Tibial nerve (tissue), 4 donors: Measurements from ENCODE around the gene SUSD3. TPM values are rescaled to one million over a fixed set of nuclear protein-coding genes. Genes with fewer than 3 reads are reported as not detected.

Experiments
- DNase-seq, 2 donors: peaks; one replicate each; pipeline ENCODE4 v3.0.0-alpha.2; 2019; ENCODE audit warnings: low spot score in 2 of 2
- H3K27ac ChIP-seq, 4 donors: fragments of 200-600 bp; sonication (generic) in 3 of 4; one replicate each; pipeline ENCODE4 v1.5.1; 2017 to 2019; ENCODE audit warnings: mild to moderate bottlenecking in 1 of 4
- H3K27me3 ChIP-seq, 2 donors: fragments of 200-600 bp; sonication (generic) in 1 of 2; one replicate each; pipeline versions ENCODE4 v1.5.1 to v1.6.0; 2017 to 2019
- H3K36me3 ChIP-seq, 3 donors: fragments of 200-600 bp; sonication (generic); one replicate each; pipeline ENCODE4 v1.5.1; 2018 to 2019
- H3K4me1 ChIP-seq, 4 donors: fragments of 200-600 bp; sonication (generic) in 3 of 4; one replicate each; pipeline ENCODE4 v1.5.1; 2017 to 2019
- H3K4me3 ChIP-seq, 4 donors: fragments of 200-600 bp; sonication (generic) in 3 of 4; one replicate each; pipeline ENCODE4 v1.5.1; 2017 to 2019; ENCODE audit warnings: mild to moderate bottlenecking in 1 of 4, moderate library complexity in 1 of 4
- H3K9me3 ChIP-seq, 4 donors: fragments of 200-600 bp; sonication (generic) in 3 of 4; one replicate each; pipeline ENCODE4 v1.5.1; 2017 to 2019
- EP300 ChIP-seq, 2 donors: sonication (generic); formaldehyde crosslinking; IDR thresholded peaks; one replicate each; pipeline ENCODE4 v1.6.1; 2017; ENCODE audit warnings: antibody characterized with exemption in 2 of 2, mild to moderate bottlenecking in 1 of 2
- POLR2A ChIP-seq, 2 donors: fragments of 450-650 bp; IDR thresholded peaks; one replicate each; pipeline ENCODE4 v1.6.1; 2017; ENCODE audit warnings: antibody characterized with exemption in 2 of 2, mild to moderate bottlenecking in 2 of 2, moderate library complexity in 2 of 2
- WGBS, 2 donors: methylation state at CpG; one replicate each; pipeline ENCODE4 v1.1.5; 2018; 5-methylcytosine and 5-hydroxymethylcytosine counted together
- total RNA-seq, 4 donors: library from RNA; depleted of rRNA; stranded (reverse); fragments of >200 nt; gene quantifications; one replicate each; pipeline ENCODE4 v1.1.0, GENCODE V29; 2016
- TF ChIP-seq, protein P1 (sequence below), 5 experiments: fragments of 200-600 bp in 3 of 5; fragments of 450-650 bp in 2 of 5; sonication (generic) in 3 of 5; IDR thresholded peaks; one replicate each; pipeline ENCODE4 v1.5.1; 2016 to 2019; ENCODE audit warnings: antibody characterized with exemption in 5 of 5, mild to moderate bottlenecking in 3 of 5, moderate library complexity in 2 of 5

Gene SUSD3
- total RNA-seq, 4 donors from 2014 or later, result 3.0 to 4.2 (median 3.7) TPM; not detected in 1

DNA sequence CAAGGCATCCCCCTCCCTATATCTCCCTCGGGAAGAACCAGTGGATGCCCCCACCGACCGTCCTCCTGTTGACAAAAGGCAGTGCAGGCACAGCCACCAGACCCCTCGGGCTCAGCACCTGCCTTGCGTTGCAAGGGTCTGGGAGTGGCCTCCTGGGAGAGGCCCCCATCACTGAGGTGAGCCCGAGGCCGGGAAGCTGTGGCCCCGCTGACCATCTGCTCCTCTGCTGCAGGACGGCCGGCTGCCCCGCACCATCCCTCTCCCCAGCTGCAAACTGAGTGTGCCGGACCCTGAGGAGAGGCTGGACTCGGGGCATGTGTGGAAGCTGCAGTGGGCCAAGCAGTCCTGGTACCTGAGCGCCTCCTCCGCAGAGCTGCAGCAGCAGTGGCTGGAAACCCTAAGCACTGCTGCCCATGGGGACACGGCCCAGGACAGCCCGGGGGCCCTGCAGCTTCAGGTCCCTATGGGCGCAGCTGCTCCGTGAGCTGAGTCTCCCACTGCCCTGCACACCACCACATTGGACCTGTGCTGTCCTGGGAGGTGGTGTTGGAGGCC is 23.3 kb upstream of the SUSD3 start:
- H3K9me3 ChIP-seq, result no peaks in the 10 kb centered on the region
- H3K27me3 ChIP-seq, result no peaks in the 10 kb centered on the region
- H3K36me3 ChIP-seq, result no peaks in the 10 kb centered on the region
- peaks cover 0 to 18% (median 3%) of the 10 kb centered on the region in 4 donors for H3K4me1 ChIP-seq
- TF ChIP-seq, protein P1, sequence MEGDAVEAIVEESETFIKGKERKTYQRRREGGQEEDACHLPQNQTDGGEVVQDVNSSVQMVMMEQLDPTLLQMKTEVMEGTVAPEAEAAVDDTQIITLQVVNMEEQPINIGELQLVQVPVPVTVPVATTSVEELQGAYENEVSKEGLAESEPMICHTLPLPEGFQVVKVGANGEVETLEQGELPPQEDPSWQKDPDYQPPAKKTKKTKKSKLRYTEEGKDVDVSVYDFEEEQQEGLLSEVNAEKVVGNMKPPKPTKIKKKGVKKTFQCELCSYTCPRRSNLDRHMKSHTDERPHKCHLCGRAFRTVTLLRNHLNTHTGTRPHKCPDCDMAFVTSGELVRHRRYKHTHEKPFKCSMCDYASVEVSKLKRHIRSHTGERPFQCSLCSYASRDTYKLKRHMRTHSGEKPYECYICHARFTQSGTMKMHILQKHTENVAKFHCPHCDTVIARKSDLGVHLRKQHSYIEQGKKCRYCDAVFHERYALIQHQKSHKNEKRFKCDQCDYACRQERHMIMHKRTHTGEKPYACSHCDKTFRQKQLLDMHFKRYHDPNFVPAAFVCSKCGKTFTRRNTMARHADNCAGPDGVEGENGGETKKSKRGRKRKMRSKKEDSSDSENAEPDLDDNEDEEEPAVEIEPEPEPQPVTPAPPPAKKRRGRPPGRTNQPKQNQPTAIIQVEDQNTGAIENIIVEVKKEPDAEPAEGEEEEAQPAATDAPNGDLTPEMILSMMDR (IDR thresholded peaks at IDR 0.05), result no peak
- TF ChIP-seq EP300 (IDR thresholded peaks at IDR 0.05) (no peak), POLR2A (IDR thresholded peaks at IDR 0.05) (no peak)
- 89 to 91% methylated on average over 7 to 16 of the region's 19 CpGs for WGBS, 2 donors
- no peak for DNase-seq
- no peak overlapping the region for H3K4me3 ChIP-seq
- no peak overlapping the region for H3K27ac ChIP-seq

DNA sequence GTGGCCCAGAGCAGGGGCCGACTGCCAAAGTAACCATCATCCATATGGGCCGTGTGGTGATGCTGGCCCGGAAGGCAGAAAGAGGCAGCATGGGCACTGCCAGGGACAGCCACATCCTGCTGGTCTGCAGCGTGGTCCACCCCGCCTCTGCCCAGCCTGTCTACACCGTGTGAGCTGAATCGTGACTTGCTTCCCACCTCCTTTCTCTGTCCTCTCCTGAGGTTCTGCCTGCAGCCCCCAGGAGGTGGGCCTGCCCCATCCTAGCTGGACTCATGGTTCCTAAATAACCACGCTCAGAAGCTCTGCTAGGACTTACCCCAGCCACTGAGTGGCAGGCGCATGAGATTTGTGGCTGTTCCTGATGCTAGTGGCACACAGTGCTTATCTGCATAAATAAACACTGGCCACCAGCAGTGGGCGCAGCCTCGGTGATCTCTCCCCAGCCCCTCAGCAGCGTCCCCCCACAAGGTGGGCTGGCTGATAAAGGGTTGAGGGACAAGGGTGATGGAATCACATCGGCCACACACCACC is 22.6 kb upstream of the SUSD3 start:
- Histone ChIP-seq H3K9me3 (no peaks in the 10 kb centered on the region), H3K27ac (no peak overlapping the region), H3K4me1 (peaks cover 0 to 18% (median 3%) of the 10 kb centered on the region in 4 donors), H3K27me3 (no peaks in the 10 kb centered on the region), H3K36me3 (no peaks in the 10 kb centered on the region), H3K4me3 (no peak overlapping the region)
- no peak for TF ChIP-seq EP300 (IDR thresholded peaks at IDR 0.05)
- TF ChIP-seq, protein P1 (IDR thresholded peaks at IDR 0.05), result no peak
- TF ChIP-seq POLR2A (IDR thresholded peaks at IDR 0.05), result no peak
- WGBS, 2 donors, result 75 to 83% methylated on average over 13 of the region's 13 CpGs
- DNase-seq, result no peak

DNA sequence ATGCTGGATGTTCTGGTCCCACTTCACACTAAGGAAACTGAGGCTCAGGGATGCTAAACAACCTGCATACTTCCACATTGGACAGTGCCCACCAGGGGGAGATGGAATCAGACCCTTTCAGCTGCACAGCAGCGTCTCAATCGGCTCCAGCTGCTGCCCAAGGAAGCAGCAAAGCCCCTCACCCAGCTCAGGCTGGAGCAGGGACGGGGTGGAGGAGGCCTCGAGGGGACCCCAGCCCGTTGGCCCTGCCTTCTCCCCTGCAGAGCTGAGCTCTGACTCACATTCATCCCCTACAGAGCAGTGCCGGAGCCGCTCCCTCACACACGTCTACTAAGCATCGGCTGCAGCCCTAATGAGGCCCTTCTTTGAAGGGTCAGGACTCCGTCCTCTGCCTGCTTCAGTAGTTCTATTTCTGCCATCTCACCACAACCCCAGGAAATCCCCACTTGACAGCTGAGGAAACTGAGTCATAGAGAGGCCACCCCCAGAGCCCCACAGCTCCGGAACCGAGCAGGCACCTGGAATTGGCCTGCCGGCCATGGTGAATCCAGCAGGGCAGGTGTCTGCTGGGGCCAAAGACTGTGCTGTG is 21.5 kb upstream of the SUSD3 start:
- no peak overlapping the region for H3K27ac ChIP-seq
- H3K9me3 ChIP-seq, result no peaks in the 10 kb centered on the region
- DNase-seq, result no peak
- WGBS, 2 donors, result 20 to 69% methylated on average over 1 to 11 of the region's 13 CpGs
- H3K4me3 ChIP-seq, result no peak overlapping the region
- peaks cover 0 to 8% (median 1%) of the 10 kb centered on the region in 4 donors for H3K4me1 ChIP-seq
- TF ChIP-seq EP300 (IDR thresholded peaks at IDR 0.05), result no peak
- TF ChIP-seq, protein P1 (IDR thresholded peaks at IDR 0.05), result no peak
- no peak for TF ChIP-seq POLR2A (IDR thresholded peaks at IDR 0.05)
- H3K27me3 ChIP-seq, result no peaks in the 10 kb centered on the region
- no peaks in the 10 kb centered on the region for H3K36me3 ChIP-seq

- no peak for DNase-seq
- TF ChIP-seq EP300 (IDR thresholded peaks at IDR 0.05) (no peak), POLR2A (IDR thresholded peaks at IDR 0.05) (no peak)
- TF ChIP-seq, protein P1 (IDR thresholded peaks at IDR 0.05), result no peak
- Histone ChIP-seq H3K27me3 (no peaks in the 10 kb centered on the region), H3K4me3 (no peak overlapping the region), H3K36me3 (no peaks in the 10 kb centered on the region), H3K27ac (no peak overlapping the region), H3K9me3 (no peaks in the 10 kb centered on the region), H3K4me1 (peaks cover 0 to 5% (median 0%) of the 10 kb centered on the region in 4 donors)
- 73 to 78% methylated on average over 6 to 13 of the region's 13 CpGs for WGBS, 2 donors
Measured at GRCh38 chr9:93037476-93037971, 21.0 kb upstream of the SUSD3 start.

DNA sequence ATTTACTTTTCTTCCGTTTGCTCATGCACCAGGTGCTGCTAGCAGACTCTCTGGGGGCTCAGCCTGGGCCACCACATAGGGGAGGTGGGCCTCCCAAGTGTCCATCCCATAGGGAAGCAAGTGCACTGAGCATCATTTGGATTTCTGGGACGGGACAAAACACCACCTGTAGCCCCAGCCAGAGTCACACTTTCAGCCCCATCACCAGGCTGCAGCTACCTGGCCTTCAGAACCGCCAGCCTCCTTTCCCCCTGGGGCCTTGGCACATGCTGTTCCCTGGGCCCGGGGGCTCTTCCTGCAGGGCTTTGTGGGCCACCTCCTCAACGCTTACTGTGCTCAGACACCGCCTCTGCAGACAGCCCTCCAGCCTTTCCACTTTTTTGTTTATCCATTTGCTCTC is 19.6 kb upstream of the SUSD3 start:
- no peak for DNase-seq
- Histone ChIP-seq H3K4me3 (no peak overlapping the region), H3K27ac (no peak overlapping the region), H3K36me3 (no peaks in the 10 kb centered on the region), H3K4me1 (no peaks in the 10 kb centered on the region), H3K9me3 (no peaks in the 10 kb centered on the region), H3K27me3 (no peaks in the 10 kb centered on the region)
- WGBS, 2 donors, result 72 to 80% methylated on average over 6 of the region's 6 CpGs
- TF ChIP-seq EP300 (IDR thresholded peaks at IDR 0.05) (no peak), POLR2A (IDR thresholded peaks at IDR 0.05) (no peak)
- TF ChIP-seq, protein P1 (IDR thresholded peaks at IDR 0.05), result no peak
